C4-2B (cell line): ENCODE data around the gene SCRG1.

ENCODE experiments used
- CTCF ChIP-seq: fragments of 450-650 bp; conservative IDR thresholded peaks from 2 replicates; pipeline ENCODE4 v1.5.1; 2017; ENCODE audit warnings: mild to moderate bottlenecking
- ZFX ChIP-seq: fragments of 450-650 bp; IDR thresholded peaks from 2 replicates; pipeline ENCODE4 v1.6.1; 2017

- TF ChIP-seq CTCF (no peak), ZFX (no peak)
These were observed 19.0 kb downstream of the SCRG1 start for GRCh38 chr4:173379929-173380328.
